AG04449 (cell line): ENCODE data around the gene CREG1.
A peak's percentile ranks its signal among the peaks of the same experiment; 100 is the strongest.

Experiments used
- CTCF ChIA-PET: fragments of 350-600 bp; formaldehyde crosslinking; extraction: SDS; loops from one replicate; lab custom pipeline; 2021; ENCODE audit warnings: antibody characterized with exemption; lab: Yijun Ruan, JAX
- POLR2A ChIA-PET: fragments of 400-600, 350-600 bp; formaldehyde crosslinking; extraction: SDS; loops from one replicate; lab custom pipeline; 2020; ENCODE audit warnings: antibody characterized with exemption, inconsistent platforms; lab: Yijun Ruan, JAX
- DNase-seq: peaks from one replicate; pipeline ENCODE4 v3.0.0-alpha.2; 2010; ENCODE audit warnings: low read depth, low spot score
- H3K4me3 ChIP-seq: 2 replicates; pipeline ENCODE4 v1.5.1; 2011; ENCODE audit warnings: low read depth, mild to moderate bottlenecking, control low read depth, low read length
- TF ChIP-seq, protein P1 (sequence below): IDR thresholded peaks from one replicate; pipeline ENCODE4 v1.5.1; 2011; ENCODE audit warnings: mild to moderate bottlenecking, moderate library complexity, low read length, control low read depth, inconsistent platforms; ENCODE audit not compliant: insufficient read depth; ENCODE audit errors: missing control alignments

The CREG1 gene

DNA sequence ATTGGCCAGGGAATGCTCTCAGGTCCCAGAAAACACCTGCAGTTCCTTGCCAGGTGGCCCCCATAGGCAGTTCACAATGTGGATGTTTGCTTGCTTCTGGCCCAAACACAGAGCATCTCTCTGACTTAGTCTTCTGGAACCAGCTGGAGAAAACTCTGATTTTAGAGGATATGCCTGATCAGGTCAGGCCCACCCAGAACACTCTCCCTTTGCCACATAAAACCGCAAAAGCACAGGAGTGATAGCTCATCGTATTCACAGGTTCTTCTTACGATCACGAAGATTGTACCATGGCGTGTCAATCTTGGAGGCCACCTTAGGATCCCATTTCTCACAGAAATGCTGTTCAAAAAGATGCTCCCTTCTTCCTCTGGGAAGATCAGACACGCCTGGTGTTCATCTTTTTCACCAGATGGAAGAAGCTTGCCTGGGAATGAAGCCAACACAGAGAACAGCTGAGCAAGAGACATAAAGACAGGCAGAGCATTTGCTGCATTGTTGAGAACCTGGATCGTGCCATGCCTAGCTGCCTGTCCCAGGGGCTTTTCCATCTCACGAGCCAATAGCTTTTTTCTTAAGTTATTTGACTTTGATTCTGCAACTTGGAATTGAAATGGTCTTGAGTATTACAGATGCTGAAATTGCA is 23.6 kb downstream of the CREG1 start:
- peak; percentile 10 for DNase-seq
- TF ChIP-seq, protein P1, sequence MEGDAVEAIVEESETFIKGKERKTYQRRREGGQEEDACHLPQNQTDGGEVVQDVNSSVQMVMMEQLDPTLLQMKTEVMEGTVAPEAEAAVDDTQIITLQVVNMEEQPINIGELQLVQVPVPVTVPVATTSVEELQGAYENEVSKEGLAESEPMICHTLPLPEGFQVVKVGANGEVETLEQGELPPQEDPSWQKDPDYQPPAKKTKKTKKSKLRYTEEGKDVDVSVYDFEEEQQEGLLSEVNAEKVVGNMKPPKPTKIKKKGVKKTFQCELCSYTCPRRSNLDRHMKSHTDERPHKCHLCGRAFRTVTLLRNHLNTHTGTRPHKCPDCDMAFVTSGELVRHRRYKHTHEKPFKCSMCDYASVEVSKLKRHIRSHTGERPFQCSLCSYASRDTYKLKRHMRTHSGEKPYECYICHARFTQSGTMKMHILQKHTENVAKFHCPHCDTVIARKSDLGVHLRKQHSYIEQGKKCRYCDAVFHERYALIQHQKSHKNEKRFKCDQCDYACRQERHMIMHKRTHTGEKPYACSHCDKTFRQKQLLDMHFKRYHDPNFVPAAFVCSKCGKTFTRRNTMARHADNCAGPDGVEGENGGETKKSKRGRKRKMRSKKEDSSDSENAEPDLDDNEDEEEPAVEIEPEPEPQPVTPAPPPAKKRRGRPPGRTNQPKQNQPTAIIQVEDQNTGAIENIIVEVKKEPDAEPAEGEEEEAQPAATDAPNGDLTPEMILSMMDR = no peak
- ChIA-PET POLR2A (no interaction called here), CTCF (interaction anchor here (1.0 to 16.5 kb wide), 6 partner anchors 11 to 468 kb away, joined by 3 to 211 read pairs (median 14); no protein-coding TSS in a partner anchor)
- no peak overlapping the region for H3K4me3 ChIP-seq

DNA sequence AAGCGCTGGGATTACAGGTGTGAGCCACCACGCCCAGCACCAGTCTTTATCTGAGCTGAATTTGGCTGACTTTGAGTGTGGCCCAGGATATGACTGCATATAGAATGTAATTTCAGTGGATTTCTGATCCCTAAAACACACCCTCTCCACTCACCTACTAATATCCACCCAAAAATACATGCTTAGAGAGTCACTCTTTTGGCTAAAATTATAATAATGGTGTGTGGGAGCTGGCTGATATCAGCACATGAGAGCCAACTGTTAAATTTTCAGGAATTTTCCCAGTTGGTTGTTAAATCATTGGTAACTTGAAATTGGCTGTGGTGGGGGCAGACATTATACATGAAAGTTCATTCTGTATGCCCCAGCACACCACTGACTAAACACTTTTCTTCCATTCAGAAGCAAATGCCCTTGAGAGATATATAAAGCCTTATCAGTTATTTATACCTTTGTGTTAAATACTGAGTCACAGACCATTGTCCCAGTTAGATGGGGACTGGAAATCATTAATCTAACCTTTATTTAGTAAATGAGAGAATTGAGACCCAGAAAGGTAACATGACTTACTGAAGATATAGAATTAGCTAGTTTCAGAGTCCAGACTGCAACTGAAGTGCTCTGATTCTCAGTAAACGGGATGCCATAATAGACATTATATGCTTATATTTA is 25.4 kb downstream of the CREG1 start:
- DNase-seq = no peak
- TF ChIP-seq, protein P1 = no peak
- no peak overlapping the region for H3K4me3 ChIP-seq
- ChIA-PET POLR2A (no interaction called here), CTCF (interaction anchor here (1.1 to 16.5 kb wide), 4 partner anchors 9 to 466 kb away, joined by 3 to 211 read pairs (median 14); no protein-coding TSS in a partner anchor)

DNA sequence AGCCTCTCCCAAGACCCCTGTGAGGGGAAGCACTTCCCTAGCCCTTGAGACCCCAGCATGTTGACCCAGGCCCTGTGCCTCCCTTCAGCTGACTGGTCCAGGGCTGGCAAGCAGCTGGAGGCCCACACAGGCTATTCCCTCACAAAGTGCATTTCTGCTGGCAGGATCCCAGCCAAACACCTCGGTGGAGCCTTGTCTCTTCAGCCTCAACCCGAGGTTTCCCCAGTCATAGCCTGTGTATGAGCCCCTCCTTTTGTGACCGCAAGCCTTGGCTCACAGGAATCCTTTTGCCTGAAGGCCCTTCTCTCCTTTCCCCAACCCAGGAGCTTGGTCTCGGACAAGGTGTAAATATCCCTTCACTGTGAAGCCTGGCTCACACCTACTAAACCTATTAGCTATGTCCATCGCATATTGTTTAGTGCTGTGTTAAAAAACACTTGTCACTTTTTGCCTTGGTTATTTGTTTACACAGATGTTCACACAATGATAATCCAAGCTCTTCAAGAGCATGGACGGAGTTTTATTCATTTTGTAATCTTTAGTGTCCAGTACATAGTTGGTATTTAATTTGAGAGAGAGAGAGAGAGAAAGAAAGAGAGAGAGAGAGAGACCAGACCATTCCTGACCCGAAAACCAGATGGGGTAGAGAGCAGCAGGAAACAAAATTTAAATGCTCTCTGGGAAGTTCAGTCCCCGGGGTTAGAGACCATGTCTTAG is 26.7 kb downstream of the CREG1 start:
- ChIA-PET POLR2A (no interaction called here), CTCF (interaction anchor here (3.8 to 16.5 kb wide), 3 partner anchors 7 to 465 kb away, joined by 23 to 211 read pairs (median 25); no protein-coding TSS in a partner anchor)
- TF ChIP-seq, protein P1 = no peak
- DNase-seq = no peak
- H3K4me3 ChIP-seq = no peak overlapping the region

DNA sequence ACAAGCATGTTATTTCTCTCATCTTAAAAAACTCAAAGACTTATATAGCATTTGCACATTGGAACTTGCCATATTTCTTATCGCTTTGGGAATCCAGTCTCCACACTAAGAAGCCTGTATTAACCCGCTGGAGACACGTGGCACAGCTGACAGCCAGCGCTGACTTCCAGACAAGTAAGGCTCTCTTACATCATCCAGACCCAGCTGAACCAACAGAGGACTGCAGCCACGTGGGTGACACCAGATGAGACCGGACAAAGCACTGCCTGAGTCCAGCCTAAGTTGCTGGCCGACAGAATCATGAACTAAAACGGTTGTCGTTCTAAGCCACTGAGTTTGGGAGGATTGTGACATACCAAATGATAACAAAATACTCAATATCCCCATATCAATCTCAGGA is 28.9 kb downstream of the CREG1 start:
- no peak overlapping the region for H3K4me3 ChIP-seq
- TF ChIP-seq, protein P1 = no peak
- DNase-seq = no peak
- POLR2A ChIA-PET = no interaction called here
- CTCF ChIA-PET = interaction anchor here (3.8 to 4.1 kb wide), 2 partner anchors 9 to 16 kb away, joined by 23 to 25 read pairs; no protein-coding TSS in a partner anchor

DNA sequence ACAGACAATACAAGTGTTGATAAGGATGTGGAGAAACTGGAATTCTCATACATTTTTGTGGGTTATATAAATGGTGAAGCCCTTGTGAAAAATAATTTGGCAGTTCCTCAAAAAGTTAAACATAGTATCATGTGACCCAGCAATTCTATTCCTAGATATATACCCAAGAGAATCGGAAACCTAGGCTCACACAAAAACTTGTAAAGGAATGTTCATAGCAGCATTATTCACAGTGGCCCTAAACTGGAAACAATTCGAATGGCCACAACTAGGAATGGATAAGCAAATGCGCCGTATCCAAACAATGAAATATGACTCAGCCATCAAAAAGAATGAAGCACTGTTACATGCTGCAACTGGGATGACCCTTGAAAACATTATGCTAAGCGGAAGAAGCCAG is 31.3 kb downstream of the CREG1 start:
- POLR2A ChIA-PET = no interaction called here
- H3K4me3 ChIP-seq = no peak overlapping the region
- TF ChIP-seq, protein P1 = no peak
- no peak for DNase-seq
- CTCF ChIA-PET = interaction anchor here (1.4 kb wide), 1 partner anchor 13 kb away, joined by 3 read pairs; no protein-coding TSS in a partner anchor

DNA sequence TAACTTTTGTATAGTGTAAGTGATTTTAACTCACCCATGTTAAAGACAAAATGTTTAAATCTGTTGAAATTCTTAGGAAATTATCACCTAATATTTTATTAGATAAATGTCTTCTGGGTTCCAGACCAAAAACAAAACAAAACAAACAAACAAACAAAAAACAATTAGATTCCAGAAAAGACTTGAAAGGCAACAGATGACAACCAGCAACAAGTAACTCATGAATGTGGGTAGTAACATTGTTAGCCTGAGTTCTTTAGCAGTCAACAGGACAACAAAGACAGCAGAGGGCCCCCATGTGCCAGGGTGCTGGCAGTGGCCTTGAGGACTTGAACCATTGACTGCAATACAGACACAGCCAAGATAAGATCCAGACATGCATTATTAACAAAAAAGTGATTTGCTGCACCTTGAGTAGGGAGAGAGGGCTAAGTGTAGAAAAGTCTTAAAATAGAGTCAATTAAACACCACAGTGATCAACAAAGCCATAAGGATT is 32.8 kb downstream of the CREG1 start:
- TF ChIP-seq, protein P1 = no peak
- DNase-seq = no peak
- no peak overlapping the region for H3K4me3 ChIP-seq
- ChIA-PET CTCF (interaction anchor here (2.7 kb wide), 1 partner anchor 20 kb away, joined by 10 read pairs; no protein-coding TSS in a partner anchor), POLR2A (no interaction called here)
